AG04449 (cell line): Measurements from ENCODE around the gene ATP2B2.
"Not testable (repeated sequence)": the region's sequence is repeated elsewhere in the genome, so short reads cannot be mapped to it uniquely, and the experiment has no call there.

Experiments
- CTCF ChIA-PET: fragments of 350-600 bp; formaldehyde crosslinking; extraction: SDS; loops from one replicate; lab custom pipeline; 2021; ENCODE audit warnings: antibody characterized with exemption; lab: Yijun Ruan, JAX
- POLR2A ChIA-PET: fragments of 400-600, 350-600 bp; formaldehyde crosslinking; extraction: SDS; loops from one replicate; lab custom pipeline; 2020; ENCODE audit warnings: antibody characterized with exemption, inconsistent platforms; lab: Yijun Ruan, JAX
- DNase-seq: peaks from one replicate; pipeline ENCODE4 v3.0.0-alpha.2; 2010; ENCODE audit warnings: low read depth, low spot score
- H3K4me3 ChIP-seq: 2 replicates; pipeline ENCODE4 v1.5.1; 2011; ENCODE audit warnings: low read depth, mild to moderate bottlenecking, control low read depth, low read length
- TF ChIP-seq, protein P1 (sequence below): IDR thresholded peaks from one replicate; pipeline ENCODE4 v1.5.1; 2011; ENCODE audit warnings: mild to moderate bottlenecking, moderate library complexity, low read length, control low read depth, inconsistent platforms; ENCODE audit not compliant: insufficient read depth; ENCODE audit errors: missing control alignments

The ATP2B2 gene

DNA sequence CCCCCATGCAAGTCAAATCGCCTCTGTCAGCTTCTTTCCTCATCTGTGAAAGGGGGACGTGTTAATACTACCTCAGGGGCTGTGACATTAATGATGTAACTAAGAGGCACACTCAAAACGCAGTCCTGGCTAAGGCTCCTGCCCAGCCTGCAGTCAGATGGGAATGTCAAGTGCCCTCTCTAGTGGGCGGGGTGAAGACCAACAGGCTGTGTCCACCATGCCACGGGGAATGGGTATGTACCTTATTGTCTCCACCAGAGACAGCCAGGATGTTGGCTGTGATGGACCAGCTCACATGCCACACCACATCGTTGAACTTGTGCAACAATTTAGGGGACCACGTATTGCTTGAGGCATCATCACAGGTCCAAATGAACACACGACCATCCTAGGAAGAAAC lies 201.6 kb downstream of the ATP2B2 start:
- ChIA-PET CTCF (interaction anchor here (1.5 kb wide), 1 partner anchor 16 kb away, joined by 5 read pairs; no protein-coding TSS in a partner anchor), POLR2A (no interaction called here)
- H3K4me3 ChIP-seq, result no peak overlapping the region
- no peak for DNase-seq
- TF ChIP-seq, protein P1, sequence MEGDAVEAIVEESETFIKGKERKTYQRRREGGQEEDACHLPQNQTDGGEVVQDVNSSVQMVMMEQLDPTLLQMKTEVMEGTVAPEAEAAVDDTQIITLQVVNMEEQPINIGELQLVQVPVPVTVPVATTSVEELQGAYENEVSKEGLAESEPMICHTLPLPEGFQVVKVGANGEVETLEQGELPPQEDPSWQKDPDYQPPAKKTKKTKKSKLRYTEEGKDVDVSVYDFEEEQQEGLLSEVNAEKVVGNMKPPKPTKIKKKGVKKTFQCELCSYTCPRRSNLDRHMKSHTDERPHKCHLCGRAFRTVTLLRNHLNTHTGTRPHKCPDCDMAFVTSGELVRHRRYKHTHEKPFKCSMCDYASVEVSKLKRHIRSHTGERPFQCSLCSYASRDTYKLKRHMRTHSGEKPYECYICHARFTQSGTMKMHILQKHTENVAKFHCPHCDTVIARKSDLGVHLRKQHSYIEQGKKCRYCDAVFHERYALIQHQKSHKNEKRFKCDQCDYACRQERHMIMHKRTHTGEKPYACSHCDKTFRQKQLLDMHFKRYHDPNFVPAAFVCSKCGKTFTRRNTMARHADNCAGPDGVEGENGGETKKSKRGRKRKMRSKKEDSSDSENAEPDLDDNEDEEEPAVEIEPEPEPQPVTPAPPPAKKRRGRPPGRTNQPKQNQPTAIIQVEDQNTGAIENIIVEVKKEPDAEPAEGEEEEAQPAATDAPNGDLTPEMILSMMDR, result no peak

DNA sequence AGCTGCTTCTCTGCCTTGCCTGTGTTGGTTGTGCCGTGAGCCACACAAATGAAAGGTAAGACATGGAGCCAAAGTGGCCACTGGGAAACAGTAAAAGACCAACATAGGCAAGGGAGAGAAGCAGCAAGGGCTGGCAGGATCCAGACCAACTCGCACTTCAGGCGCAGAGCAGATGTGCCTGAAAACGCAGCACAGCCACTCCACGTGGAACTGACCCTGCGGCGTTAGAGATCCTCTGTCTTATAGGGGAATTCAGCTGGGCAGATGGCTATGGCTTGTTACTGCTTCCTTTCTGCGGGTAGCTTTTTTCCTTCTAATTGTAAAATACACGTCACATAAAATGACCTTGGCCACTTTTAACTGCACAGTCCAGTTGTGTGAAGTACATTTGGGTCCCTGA lies 202.3 kb downstream of the ATP2B2 start:
- TF ChIP-seq, protein P1, result no peak
- H3K4me3 ChIP-seq, result no peak overlapping the region
- ChIA-PET POLR2A (interaction anchor here (0.7 kb wide), 1 partner anchor 80 kb away, joined by 3 read pairs; no protein-coding TSS in a partner anchor), CTCF (interaction anchor here (1.5 kb wide), 1 partner anchor 15 kb away, joined by 5 read pairs; no protein-coding TSS in a partner anchor)
- no peak for DNase-seq

DNA sequence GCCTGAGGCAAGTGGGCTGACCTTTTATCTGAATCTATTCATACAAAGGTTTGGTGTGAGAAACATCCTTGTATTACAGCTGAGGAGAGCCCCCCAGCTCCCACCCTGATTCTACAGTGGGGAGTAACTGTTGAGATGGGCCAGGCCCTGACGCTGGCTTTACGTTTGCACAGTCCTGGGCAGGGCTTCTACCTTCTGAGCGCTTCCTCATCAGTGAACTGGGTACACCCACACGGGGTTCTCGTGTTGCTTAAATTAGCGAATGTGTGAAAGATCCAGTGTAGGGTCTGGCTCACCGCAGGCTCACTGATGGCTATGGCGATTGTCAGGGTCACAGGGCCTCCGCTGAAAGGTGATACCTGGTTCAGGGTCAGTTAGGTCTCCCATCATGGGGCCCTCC lies 205.3 kb downstream of the ATP2B2 start:
- TF ChIP-seq, protein P1, result no peak
- DNase-seq, result no peak
- CTCF ChIA-PET, result no interaction called here
- no peak overlapping the region for H3K4me3 ChIP-seq
- POLR2A ChIA-PET, result no interaction called here

DNA sequence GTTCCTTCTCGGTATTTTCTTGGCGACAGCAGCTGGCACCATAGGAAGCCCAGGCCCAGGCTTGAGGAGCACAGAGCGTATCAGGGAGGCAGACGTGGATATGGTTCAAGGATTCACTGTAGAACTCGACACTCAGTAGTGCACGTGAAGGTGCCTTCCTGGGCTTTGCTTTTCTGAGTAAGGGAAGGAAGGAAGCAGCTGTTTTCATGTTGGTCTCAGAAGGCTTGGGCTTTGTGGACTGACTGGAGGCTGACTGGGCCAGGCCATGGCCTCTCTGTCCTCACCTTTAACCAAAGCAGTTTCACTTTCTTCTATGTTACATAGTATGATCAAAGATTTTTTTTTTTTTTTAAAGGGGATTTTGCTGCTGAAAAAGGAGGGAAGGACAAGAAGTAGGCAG lies 205.7 kb downstream of the ATP2B2 start:
- ChIA-PET POLR2A (no interaction called here), CTCF (no interaction called here)
- TF ChIP-seq, protein P1, result no peak
- H3K4me3 ChIP-seq, result no peak overlapping the region
- DNase-seq, result no peak

DNA sequence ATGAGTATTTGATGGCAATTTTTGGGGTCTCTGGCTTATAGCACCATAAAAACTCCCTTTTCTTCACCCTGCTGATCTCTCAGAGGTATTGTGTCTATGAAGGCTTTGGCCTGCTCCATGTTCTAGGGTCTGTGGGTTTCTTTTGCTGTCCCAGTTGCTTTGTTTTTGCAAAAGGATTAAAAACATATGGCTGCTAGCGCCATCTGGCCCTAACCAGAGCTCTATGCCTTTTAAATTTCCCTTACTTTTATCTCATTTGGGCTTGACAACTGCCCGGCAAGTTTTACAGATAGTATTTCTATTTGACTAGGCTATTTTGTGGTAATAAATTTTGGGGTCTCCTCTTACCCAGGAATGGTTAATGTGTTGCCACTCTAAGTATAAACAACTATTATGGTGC lies 206.2 kb downstream of the ATP2B2 start:
- no peak for DNase-seq
- H3K4me3 ChIP-seq, result no peak overlapping the region
- TF ChIP-seq, protein P1, result no peak
- ChIA-PET POLR2A (no interaction called here), CTCF (no interaction called here)

DNA sequence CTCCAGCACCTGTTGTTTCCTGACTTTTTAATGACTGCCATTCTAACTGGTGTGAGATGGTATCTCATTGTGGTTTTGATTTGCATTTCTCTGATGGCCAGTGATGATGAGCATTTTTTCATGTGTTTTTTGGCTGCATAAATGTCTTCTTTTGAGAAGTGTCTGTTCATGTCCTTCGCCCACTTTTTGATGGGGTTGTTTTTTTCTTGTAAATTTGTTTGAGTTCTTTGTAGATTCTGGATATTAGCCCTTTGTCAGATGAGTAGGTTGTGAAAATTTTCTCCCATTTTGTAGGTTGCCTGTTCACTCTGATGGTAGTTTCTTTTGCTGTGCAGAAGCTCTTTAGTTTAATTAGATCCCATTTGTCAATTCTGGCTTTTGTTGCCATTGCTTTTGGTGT lies 207.3 kb downstream of the ATP2B2 start:
- DNase-seq, H3K4me3 ChIP-seq, CTCF ChIA-PET, POLR2A ChIA-PET: not testable (repeated sequence)

DNA sequence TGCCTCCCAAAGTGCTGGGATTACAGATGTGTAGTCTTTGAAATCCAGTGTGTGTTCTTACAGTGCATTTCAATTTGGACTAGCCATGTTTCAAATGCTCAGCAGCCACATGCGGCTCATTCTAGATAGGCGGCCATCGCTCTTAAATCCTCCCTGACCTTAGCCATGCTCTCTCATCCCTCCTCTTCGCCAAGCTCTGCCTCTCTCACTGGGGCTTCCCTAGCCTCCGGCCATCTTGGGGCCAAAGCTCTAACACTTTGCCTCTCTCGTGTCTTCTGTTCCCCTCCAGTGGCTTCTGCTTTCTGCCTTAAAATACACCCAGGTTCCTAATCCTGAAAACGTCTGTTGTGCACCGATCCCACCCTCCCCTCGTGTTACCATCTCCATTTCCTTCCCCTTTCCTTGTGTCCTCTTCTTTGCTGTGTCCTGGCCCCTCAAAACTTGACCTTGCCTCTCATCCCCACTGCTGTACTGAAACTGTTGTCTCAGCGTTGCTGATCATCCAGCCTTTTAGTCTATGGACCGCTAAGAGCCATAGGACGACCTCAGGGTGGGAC lies 211.3 kb downstream of the ATP2B2 start:
- ChIA-PET POLR2A (no interaction called here), CTCF (interaction anchor here (1.1 kb wide), 1 partner anchor 11 kb away, joined by 5 read pairs; no protein-coding TSS in a partner anchor)
- DNase-seq, result no peak
- TF ChIP-seq, protein P1, result no peak
- no peak overlapping the region for H3K4me3 ChIP-seq
